Activated naive CD4-positive, alpha-beta T cell treated with anti-CD3 and anti-CD28 coated beads, Interleukin-2, amount 50 U/mL, for 24 hours (primary cell): ENCODE data around the gene TAOK1.
"Not testable (repeated sequence)": the region's sequence is repeated elsewhere in the genome, so short reads cannot be mapped to it uniquely, and the experiment has no call there.

Source experiments
- H3K27ac Mint-ChIP-seq: one replicate; pipeline ENCODE4 v1.8.0; 2021; ENCODE audit warnings: mild to moderate bottlenecking, mixed read lengths
- H3K27me3 Mint-ChIP-seq: one replicate; pipeline ENCODE4 v1.8.0; 2021; ENCODE audit warnings: mixed read lengths
- H3K36me3 Mint-ChIP-seq: one replicate; pipeline ENCODE4 v1.8.0; 2021; ENCODE audit warnings: mixed read lengths
- H3K4me1 Mint-ChIP-seq: one replicate; pipeline ENCODE4 v1.8.0; 2021; ENCODE audit warnings: mixed read lengths
- H3K4me3 Mint-ChIP-seq: one replicate; pipeline ENCODE4 v1.8.0; 2021; ENCODE audit warnings: mild to moderate bottlenecking, mixed read lengths
- H3K9me3 Mint-ChIP-seq: one replicate; pipeline ENCODE4 v1.8.0; 2021; ENCODE audit warnings: mixed read lengths

Gene TAOK1

DNA sequence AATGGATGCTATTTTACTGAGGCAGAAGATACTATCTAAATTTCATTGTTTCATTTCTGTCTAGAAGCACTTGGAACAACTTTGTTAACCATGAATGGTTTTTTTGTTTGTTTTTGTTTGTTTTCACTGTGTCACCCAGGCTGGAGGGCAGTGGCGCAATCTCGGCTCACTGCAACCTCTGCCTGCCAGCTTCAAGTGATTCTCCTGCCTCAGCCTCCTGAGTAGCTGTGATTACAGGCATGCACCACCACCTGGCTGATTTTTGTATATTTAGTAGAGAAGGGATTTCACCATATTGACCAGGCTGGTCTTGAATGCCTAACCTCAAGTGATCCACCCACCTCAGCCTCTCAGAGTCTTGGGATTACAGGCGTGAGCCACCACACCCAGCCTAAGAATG, 136.2 kb downstream of the TAOK1 start:
- Mint-ChIP-seq H3K9me3 (no peaks in the 10 kb centered on the region), H3K36me3 (peaks cover 3% of the 10 kb centered on the region), H3K27me3 (no peaks in the 10 kb centered on the region), H3K4me1 (no peaks in the 10 kb centered on the region), H3K4me3 (no peak overlapping the region), H3K27ac (no peak overlapping the region)

DNA sequence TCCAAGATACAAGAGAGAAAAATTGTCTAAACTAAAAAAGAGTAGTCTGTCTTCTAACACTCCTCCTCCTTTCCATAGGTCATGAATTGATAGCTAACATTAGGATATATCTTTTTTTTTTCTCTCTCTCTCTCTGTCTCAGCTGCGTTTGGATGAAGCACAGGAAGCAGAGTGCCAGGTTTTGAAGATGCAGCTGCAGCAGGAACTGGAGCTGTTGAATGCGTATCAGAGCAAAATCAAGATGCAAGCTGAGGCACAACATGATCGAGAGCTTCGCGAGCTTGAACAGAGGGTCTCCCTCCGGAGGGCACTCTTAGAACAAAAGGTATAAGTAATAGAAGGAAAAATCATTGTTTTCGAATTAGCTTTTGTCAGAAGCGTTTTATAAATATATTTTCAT, 143.8 kb downstream of the TAOK1 start:
- H3K4me1 Mint-ChIP-seq: no peaks in the 10 kb centered on the region
- no peaks in the 10 kb centered on the region for H3K9me3 Mint-ChIP-seq
- H3K4me3 Mint-ChIP-seq: no peak overlapping the region
- H3K36me3 Mint-ChIP-seq: peaks cover 9% of the 10 kb centered on the region
- H3K27ac Mint-ChIP-seq: no peak overlapping the region
- no peaks in the 10 kb centered on the region for H3K27me3 Mint-ChIP-seq

DNA sequence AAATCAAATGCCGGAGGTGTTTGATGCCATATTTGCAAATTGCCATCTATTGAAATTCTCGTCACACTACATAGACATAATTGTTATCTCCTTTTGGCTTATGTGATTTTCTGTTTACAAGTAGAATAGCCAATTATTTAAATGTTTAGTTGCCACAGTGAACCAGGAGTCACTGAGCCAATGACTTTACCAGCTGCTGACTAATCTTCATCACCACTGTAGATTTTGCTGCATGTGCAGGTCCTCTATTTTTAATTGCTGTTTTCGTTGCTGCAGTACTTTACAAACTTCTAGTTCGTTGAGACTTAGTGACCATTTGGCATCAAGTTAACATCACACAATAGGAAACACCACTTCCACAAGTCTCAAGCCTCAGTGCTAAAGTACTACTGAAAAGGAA, 153.9 kb downstream of the TAOK1 start:
- H3K4me3 Mint-ChIP-seq: no peak overlapping the region
- no peaks in the 10 kb centered on the region for H3K9me3 Mint-ChIP-seq
- H3K27me3 Mint-ChIP-seq: no peaks in the 10 kb centered on the region
- no peaks in the 10 kb centered on the region for H3K4me1 Mint-ChIP-seq
- peaks cover 8% of the 10 kb centered on the region for H3K36me3 Mint-ChIP-seq
- no peak overlapping the region for H3K27ac Mint-ChIP-seq

DNA sequence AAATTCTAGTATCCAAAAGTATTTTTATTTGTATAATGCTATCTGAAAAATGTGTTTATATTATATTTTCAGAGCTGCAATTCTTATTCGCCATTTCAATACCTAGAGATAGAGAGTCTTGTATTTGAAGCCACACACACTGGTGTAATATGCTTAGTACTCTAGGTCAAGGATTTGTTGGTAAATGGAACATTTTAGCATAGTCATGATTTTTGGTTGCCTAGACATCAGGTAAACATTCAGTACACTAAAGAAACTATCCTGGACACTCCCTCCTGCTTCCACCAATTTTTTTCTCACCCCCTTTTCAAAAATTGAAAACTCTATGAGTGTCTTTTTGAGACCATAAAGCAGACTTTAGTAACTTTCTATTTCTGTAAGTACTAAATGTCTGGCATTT, 155.9 kb downstream of the TAOK1 start:
- H3K9me3 Mint-ChIP-seq: no peaks in the 10 kb centered on the region
- no peak overlapping the region for H3K27ac Mint-ChIP-seq
- H3K4me3 Mint-ChIP-seq: no peak overlapping the region
- no peaks in the 10 kb centered on the region for H3K27me3 Mint-ChIP-seq
- no peaks in the 10 kb centered on the region for H3K4me1 Mint-ChIP-seq
- H3K36me3 Mint-ChIP-seq: peaks cover 5% of the 10 kb centered on the region

GRCh38 chr17:29546830-29547229, 156.7 kb downstream of the TAOK1 start:
- no peaks in the 10 kb centered on the region for H3K9me3 Mint-ChIP-seq
- H3K4me3 Mint-ChIP-seq: no peak overlapping the region
- no peaks in the 10 kb centered on the region for H3K4me1 Mint-ChIP-seq
- no peak overlapping the region for H3K27ac Mint-ChIP-seq
- H3K27me3 Mint-ChIP-seq: no peaks in the 10 kb centered on the region
- H3K36me3 Mint-ChIP-seq: peaks cover 5% of the 10 kb centered on the region

- no peak overlapping the region for H3K4me3 Mint-ChIP-seq
- no peaks in the 10 kb centered on the region for H3K27me3 Mint-ChIP-seq
- no peaks in the 10 kb centered on the region for H3K4me1 Mint-ChIP-seq
- no peaks in the 10 kb centered on the region for H3K36me3 Mint-ChIP-seq
- H3K27ac Mint-ChIP-seq: no peak overlapping the region
- H3K9me3 Mint-ChIP-seq: no peaks in the 10 kb centered on the region
Measured at GRCh38 chr17:29549177-29549923, 159.2 kb downstream of the TAOK1 start.

- Mint-ChIP-seq H3K36me3 (peaks cover 1% of the 10 kb centered on the region), H3K27me3 (no peaks in the 10 kb centered on the region), H3K4me3 (no peak overlapping the region), H3K4me1 (peaks cover 11% of the 10 kb centered on the region), H3K27ac (no peak overlapping the region), H3K9me3 (no peaks in the 10 kb centered on the region)
Measured at GRCh38 chr17:29555840-29556239, 165.7 kb downstream of the TAOK1 start.

DNA sequence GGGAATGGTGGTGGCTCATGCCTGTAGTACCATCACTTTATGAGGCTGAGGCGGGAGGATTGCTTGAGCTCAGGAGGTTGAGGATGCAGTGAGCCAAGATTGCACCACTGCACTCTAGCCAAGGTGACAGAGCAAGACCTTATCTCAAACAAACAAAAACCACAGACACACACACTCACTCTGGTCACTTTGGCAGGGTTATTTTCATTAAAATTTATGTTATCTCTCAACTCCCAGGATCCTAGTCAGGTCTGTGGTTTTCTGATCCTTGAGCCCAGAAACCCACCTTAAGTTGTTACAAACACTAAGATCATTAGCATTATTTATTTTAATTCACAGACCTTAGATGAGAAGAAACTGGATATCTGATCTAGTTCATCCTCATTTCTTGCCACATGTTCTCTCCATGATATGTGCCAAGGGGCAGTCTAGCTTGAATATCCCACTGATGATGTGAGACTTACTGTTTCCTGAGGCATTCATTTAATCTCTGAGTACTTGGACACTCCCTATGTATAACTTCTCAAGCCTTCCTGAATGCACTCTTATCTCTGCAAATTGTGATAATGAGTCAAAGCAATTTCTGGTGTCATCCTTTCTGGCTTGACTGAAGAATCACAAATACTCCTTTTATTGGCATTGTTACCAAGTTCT, 167.0 kb downstream of the TAOK1 start:
- Mint-ChIP-seq H3K27me3 (no peaks in the 10 kb centered on the region), H3K4me1 (peaks cover 15% of the 10 kb centered on the region), H3K27ac (no peak overlapping the region), H3K36me3 (peaks cover 1% of the 10 kb centered on the region), H3K4me3 (no peak overlapping the region), H3K9me3 (no peaks in the 10 kb centered on the region)

DNA sequence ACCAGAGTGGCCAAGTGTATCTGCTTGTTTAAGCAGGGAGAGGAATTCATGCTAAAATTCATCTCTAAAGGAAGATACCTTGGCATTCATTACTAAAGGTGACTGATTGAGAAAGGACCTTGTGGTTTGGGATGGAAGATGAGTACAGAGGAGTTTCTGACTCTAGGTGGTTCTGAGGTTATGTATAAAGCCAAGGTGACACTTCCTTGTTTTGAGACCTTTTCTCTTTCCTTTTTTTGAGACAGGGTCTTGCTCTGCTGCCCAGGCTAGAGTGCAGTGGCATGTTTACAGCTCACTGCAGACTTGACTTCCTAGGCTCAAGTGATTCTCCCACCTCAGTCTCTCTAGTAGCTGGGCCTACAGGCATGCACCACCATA, 167.6 kb downstream of the TAOK1 start:
- peaks cover 1% of the 10 kb centered on the region for H3K36me3 Mint-ChIP-seq
- no peak overlapping the region for H3K4me3 Mint-ChIP-seq
- no peaks in the 10 kb centered on the region for H3K9me3 Mint-ChIP-seq
- peaks cover 20% of the 10 kb centered on the region for H3K4me1 Mint-ChIP-seq
- H3K27ac Mint-ChIP-seq: no peak overlapping the region
- no peaks in the 10 kb centered on the region for H3K27me3 Mint-ChIP-seq

DNA sequence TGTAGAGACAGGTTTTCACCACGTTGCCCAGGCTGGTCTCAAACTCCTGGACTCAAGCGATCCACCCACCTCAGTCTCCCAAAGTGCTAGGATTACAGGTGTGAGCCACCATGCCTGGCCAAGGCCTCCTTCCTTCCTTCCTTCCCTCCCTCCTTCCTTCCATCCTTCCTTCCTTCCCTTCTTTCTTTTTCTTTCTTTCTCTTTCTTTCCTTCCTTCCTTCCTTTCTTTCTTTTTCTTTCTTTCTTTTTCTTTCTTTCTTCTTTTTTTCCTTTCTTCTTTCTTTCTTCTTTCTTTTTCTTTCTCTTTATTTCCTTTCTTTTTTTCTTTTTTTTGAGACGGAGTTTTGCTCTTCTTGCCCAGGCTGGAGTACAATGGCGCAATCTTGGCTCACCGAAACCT, 168.0 kb downstream of the TAOK1 start:
- not testable (repeated sequence) for H3K4me3 Mint-ChIP-seq, H3K27me3 Mint-ChIP-seq, H3K36me3 Mint-ChIP-seq, H3K9me3 Mint-ChIP-seq
- H3K27ac Mint-ChIP-seq: peak overlapping the region; percentile 41
- H3K4me1 Mint-ChIP-seq: peaks cover 21% of the 10 kb centered on the region

DNA sequence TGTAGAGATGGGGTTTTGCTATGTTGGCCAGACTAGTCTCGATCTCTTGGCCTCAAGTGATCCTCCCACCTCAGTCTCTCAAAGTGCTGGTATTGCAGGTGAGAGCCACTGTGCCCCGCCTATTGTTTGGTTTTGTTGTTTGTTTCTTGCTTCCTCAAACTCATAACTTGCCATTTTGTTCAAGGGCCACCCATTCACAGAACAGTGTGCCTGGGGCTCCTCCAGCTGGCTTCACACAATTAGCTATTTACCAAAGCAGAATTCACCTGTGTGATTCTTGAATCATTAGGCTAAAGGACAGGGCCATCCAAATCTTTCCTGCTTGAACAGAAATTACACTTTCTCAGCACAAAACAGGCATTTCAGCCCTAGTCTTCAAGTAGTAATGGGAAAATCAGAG, 169.5 kb downstream of the TAOK1 start:
- peaks cover 1% of the 10 kb centered on the region for H3K36me3 Mint-ChIP-seq
- no peak overlapping the region for H3K27ac Mint-ChIP-seq
- no peaks in the 10 kb centered on the region for H3K9me3 Mint-ChIP-seq
- H3K4me1 Mint-ChIP-seq: peaks cover 29% of the 10 kb centered on the region
- no peak overlapping the region for H3K4me3 Mint-ChIP-seq
- H3K27me3 Mint-ChIP-seq: no peaks in the 10 kb centered on the region

DNA sequence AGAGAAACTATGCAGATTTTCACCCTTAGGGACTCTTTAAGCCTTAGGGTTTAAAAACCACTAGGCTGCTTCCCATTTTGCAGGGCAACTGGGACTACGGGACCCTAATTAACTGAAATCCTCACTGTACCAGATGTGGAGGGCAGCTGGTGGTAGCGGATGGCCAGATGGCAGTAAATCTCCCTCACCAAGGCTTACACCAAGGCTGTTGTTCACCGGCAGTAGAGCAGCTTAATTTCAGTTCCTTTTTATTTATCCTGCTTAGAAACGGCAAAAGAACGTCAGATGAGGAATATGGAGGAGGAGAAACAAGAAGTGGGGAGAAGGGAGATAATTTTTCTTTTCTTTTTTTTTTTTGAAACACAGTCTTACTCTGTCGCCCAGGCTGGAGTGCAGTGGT, 170.2 kb downstream of the TAOK1 start:
- Mint-ChIP-seq H3K36me3 (peaks cover 1% of the 10 kb centered on the region), H3K4me1 (peaks cover 29% of the 10 kb centered on the region), H3K27ac (no peak overlapping the region), H3K4me3 (no peak overlapping the region), H3K27me3 (no peaks in the 10 kb centered on the region), H3K9me3 (no peaks in the 10 kb centered on the region)

GRCh38 chr17:29561554-29562517, 171.7 kb downstream of the TAOK1 start:
- no peaks in the 10 kb centered on the region for H3K9me3 Mint-ChIP-seq
- no peak overlapping the region for H3K27ac Mint-ChIP-seq
- H3K4me1 Mint-ChIP-seq: peaks cover 35% of the 10 kb centered on the region
- H3K4me3 Mint-ChIP-seq: no peak overlapping the region
- no peaks in the 10 kb centered on the region for H3K27me3 Mint-ChIP-seq
- H3K36me3 Mint-ChIP-seq: peaks cover 1% of the 10 kb centered on the region

- Mint-ChIP-seq H3K27ac (peak overlapping the region; percentile 62), H3K27me3 (no peaks in the 10 kb centered on the region), H3K36me3 (peaks cover 1% of the 10 kb centered on the region), H3K4me3 (no peak overlapping the region), H3K4me1 (peaks cover 27% of the 10 kb centered on the region), H3K9me3 (no peaks in the 10 kb centered on the region)
Measured at GRCh38 chr17:29562615-29563014, 172.5 kb downstream of the TAOK1 start.

- H3K36me3 Mint-ChIP-seq: peaks cover 1% of the 10 kb centered on the region
- H3K27me3 Mint-ChIP-seq: no peaks in the 10 kb centered on the region
- no peak overlapping the region for H3K27ac Mint-ChIP-seq
- no peak overlapping the region for H3K4me3 Mint-ChIP-seq
- H3K9me3 Mint-ChIP-seq: no peaks in the 10 kb centered on the region
- H3K4me1 Mint-ChIP-seq: peaks cover 25% of the 10 kb centered on the region
Measured at GRCh38 chr17:29563816-29564215, 173.7 kb downstream of the TAOK1 start.
